GM12878 (cell line): ENCODE results near the gene PSMC3IP. TPM values are rescaled to one million over a fixed set of nuclear protein-coding genes. Genes with fewer than 3 reads are reported as not detected.

Experiments used
- ATF2 ChIP-seq: IDR thresholded peaks from 2 replicates; pipeline ENCODE4 v1.6.1; 2012; ENCODE audit warnings: low read length, inconsistent platforms
- NBN ChIP-seq: fragments of 450-650 bp; IDR thresholded peaks from 2 replicates; pipeline ENCODE4 v1.6.1; 2016
- SKIL ChIP-seq: fragments of 450-650 bp; IDR thresholded peaks from 2 replicates; pipeline ENCODE4 v1.6.1; 2017; ENCODE audit warnings: mild to moderate bottlenecking, low read depth, inconsistent platforms; ENCODE audit not compliant: poor library complexity, severe bottlenecking
- YY1 ChIP-seq: IDR thresholded peaks from 2 replicates; pipeline ENCODE4 v1.6.1; 2011; ENCODE audit warnings: low read depth, mild to moderate bottlenecking, low read length
- ZBTB33 ChIP-seq: fragments of 450-650 bp; IDR thresholded peaks from 2 replicates; pipeline ENCODE4 v1.6.1; 2017; ENCODE audit warnings: mild to moderate bottlenecking
- ZBTB40 ChIP-seq: fragments of 450-650 bp; IDR thresholded peaks from 2 replicates; pipeline ENCODE4 v1.6.1; 2016; ENCODE audit warnings: mild to moderate bottlenecking, moderate library complexity, borderline replicate concordance
- ZNF592 ChIP-seq: fragments of 450-650 bp; IDR thresholded peaks from 2 replicates; pipeline ENCODE4 v1.6.1; 2017; ENCODE audit warnings: mild to moderate bottlenecking, moderate library complexity
- polyA plus RNA-seq, 11 experiments: library from polyadenylated mRNA; depleted of rRNA in 4 of 11; unstranded in 6 of 11; stranded (reverse) in 5 of 11; fragments of >200 nt; fragmentation: Nextera tagmentation in 4 of 11; fragmentation: Illumina TruSeq in 1 of 11; extraction: Ambion mirVana in 4 of 11; extraction: Trizol in 1 of 11; gene quantifications; 1 replicate in 1 of 11; 2 replicates in 10 of 11; pipeline versions ENCODE4 v1.2.1 to v1.2.3, GENCODE V29; 2011 to 2016; ENCODE audit warnings: inconsistent platforms in 2 of 11, missing spikeins in 2 of 11, low read depth in 1 of 11
- total RNA-seq, 4 experiments: library from RNA; depleted of rRNA in 3 of 4; stranded (reverse); fragments of >200 nt in 3 of 4; fragmentation: Illumina TruSeq in 1 of 4; extraction: Trizol in 1 of 4; gene quantifications; 2 replicates each; pipeline versions ENCODE4 v1.2.1 to v1.2.3, GENCODE V29; 2013 to 2021

PSMC3IP gene
- total and polyA plus RNA-seq, 10 of the 15 experiments (the other 5 are each of a cell fraction or from before 2014, with no cell fraction given) = 6.8 to 34.5 (median 17.7) TPM

GRCh38 chr17:42535155-42536047 is 42.1 kb downstream of the PSMC3IP start (continued):
- TF ChIP-seq ZNF592 (peak; percentile 85; the same call in 1 of the 2 replicates), ZBTB40 (peak; percentile 43; the same call in 1 of the 2 replicates), ZBTB33 (peak; percentile 45; the same call in 1 of the 2 replicates), SKIL (peak; percentile 41), NBN (peak; percentile 66; the same call in 1 of the 2 replicates), YY1 (0 out of 2 replicates have a peak, but pooled peaks have one; percentile 16), ATF2 (no peak)
